ENCODE data around the gene EVX2.

EVX2 gene

DNA sequence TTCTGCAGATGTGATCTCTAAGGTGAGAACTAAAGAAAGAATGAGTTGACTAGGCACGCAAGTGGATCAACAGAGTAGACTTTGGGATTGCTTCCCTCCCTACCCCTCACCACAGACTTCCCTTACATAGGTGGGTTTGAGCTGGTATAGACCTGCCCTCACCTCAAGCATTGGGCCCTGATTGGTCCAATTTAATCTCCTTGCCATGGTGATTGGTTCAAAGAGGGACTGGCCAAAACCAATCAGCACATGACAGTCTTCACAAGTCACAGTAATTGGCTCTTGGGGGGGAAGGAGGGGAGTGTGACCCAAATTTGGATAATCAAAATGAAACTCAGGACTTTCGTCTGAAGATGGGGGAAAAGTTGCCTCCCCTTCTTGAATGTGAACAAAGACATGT, 45.1 kb downstream of the EVX2 start:
- Histone ChIP-seq H3K79me2 (ENCODE audit: insufficient read depth, low read depth) (no peaks in the 10 kb centered on the region), H3K9ac (no peak overlapping the region), H3K27ac (no peak overlapping the region), H3K4me3 (IDR thresholded peaks at IDR 0.05; ENCODE audit: insufficient read depth, low read depth, low read length) (no peak overlapping the region), H3K36me3 (ENCODE audit: insufficient read depth) (no peaks in the 10 kb centered on the region), H3K27me3 (ENCODE audit: insufficient read depth, low read depth) (no peaks in the 10 kb centered on the region), H2AFZ (ENCODE audit: low read depth) (no peak overlapping the region), H3K4me2 (no peak overlapping the region), H4K20me1 (ENCODE audit: insufficient read depth) (no peaks in the 10 kb centered on the region), H3K4me1 (ENCODE audit: low read depth, poor library complexity, severe bottlenecking) (no peaks in the 10 kb centered on the region)
- TF ChIP-seq CTCF (conservative IDR thresholded peaks at IDR 0.05; ENCODE audit: low read depth, low read length), result no peak

DNA sequence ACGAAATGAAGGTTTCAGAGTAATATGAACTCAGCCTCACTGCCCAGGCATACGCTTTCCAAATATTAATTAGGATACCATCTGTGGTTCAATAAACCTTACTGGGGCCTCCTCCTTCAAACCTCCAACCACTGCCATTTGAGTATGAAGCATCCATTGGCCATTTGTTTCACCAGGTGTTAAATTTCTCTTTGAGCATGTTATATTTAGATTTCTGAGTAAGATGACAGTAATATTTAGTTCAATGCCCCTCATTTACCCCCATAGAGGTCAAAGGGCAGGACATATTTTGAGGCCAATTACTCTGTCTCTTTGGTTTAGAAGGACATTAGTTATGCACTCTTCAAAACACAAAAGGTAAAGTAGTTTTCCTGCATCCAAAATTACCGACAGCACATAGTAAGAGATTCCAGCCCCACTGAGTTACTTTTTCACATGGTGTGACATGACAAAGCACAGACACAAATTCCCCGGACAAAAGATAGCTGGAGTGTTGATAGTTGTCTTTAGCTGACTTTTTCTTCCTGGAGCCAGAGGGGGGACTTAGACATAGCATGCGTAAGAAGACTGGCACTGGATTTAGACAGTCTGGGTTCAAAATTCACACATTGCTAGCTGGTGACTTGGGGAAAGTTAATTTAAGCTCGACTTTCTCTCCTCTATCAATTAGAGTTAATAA, 48.6 kb downstream of the EVX2 start:
- Histone ChIP-seq H4K20me1 (ENCODE audit: insufficient read depth) (no peaks in the 10 kb centered on the region), H3K27ac (no peak overlapping the region), H2AFZ (ENCODE audit: low read depth) (no peak overlapping the region), H3K4me1 (ENCODE audit: low read depth, poor library complexity, severe bottlenecking) (no peaks in the 10 kb centered on the region), H3K36me3 (ENCODE audit: insufficient read depth) (no peaks in the 10 kb centered on the region), H3K27me3 (ENCODE audit: insufficient read depth, low read depth) (no peaks in the 10 kb centered on the region), H3K4me2 (no peak overlapping the region), H3K4me3 (IDR thresholded peaks at IDR 0.05; ENCODE audit: insufficient read depth, low read depth, low read length) (no peak overlapping the region), H3K9ac (no peak overlapping the region), H3K79me2 (ENCODE audit: insufficient read depth, low read depth) (no peaks in the 10 kb centered on the region)
- no peak for TF ChIP-seq CTCF (conservative IDR thresholded peaks at IDR 0.05; ENCODE audit: low read depth, low read length)

DNA sequence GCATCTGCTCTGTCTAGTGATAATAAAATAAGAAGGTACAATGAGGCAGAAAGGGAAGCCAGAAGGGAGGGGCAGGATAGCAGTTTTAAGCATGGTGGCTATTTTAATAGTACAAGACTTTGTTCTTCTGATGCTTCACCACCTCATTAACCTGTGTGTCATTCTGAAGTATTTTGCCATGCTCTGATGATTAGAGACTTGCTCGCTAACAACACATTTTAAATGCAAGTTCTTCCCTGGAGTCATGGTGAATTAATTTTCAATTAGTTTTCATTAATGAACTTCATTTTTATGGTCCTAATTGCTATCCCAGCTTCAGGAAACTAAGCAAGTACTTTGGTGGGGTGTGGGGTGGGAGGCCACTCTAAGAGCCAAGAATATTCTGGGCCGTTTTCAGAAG, 56.0 kb downstream of the EVX2 start:
- Histone ChIP-seq H3K4me3 (IDR thresholded peaks at IDR 0.05; ENCODE audit: insufficient read depth, low read depth, low read length) (no peak overlapping the region), H3K27me3 (ENCODE audit: insufficient read depth, low read depth) (no peaks in the 10 kb centered on the region), H3K27ac (no peak overlapping the region), H2AFZ (ENCODE audit: low read depth) (no peak overlapping the region), H3K9ac (no peak overlapping the region), H4K20me1 (ENCODE audit: insufficient read depth) (no peaks in the 10 kb centered on the region), H3K79me2 (ENCODE audit: insufficient read depth, low read depth) (no peaks in the 10 kb centered on the region), H3K36me3 (ENCODE audit: insufficient read depth) (no peaks in the 10 kb centered on the region), H3K4me2 (no peak overlapping the region), H3K4me1 (ENCODE audit: low read depth, poor library complexity, severe bottlenecking) (no peaks in the 10 kb centered on the region)
- TF ChIP-seq CTCF (conservative IDR thresholded peaks at IDR 0.05; ENCODE audit: low read depth, low read length), result no peak

Measured in KMS-11 (cell line).